ENCODE results near the gene DTX1.
"Not testable (repeated sequence)": the region's sequence is repeated elsewhere in the genome, so short reads cannot be mapped to it uniquely, and the experiment has no call there.

The DTX1 gene

GRCh38 chr12:113137861-113138783 lies 81.6 kb downstream of the DTX1 start:
- DNase-seq = no peak

GRCh38 chr12:113138826-113139225 lies 82.3 kb downstream of the DTX1 start:
- no peak for DNase-seq

GRCh38 chr12:113140706-113141105 lies 84.2 kb downstream of the DTX1 start:
- DNase-seq = no peak

GRCh38 chr12:113141716-113142115 lies 85.2 kb downstream of the DTX1 start:
- not testable (repeated sequence) for DNase-seq

GRCh38 chr12:113142173-113142885 lies 85.8 kb downstream of the DTX1 start:
- DNase-seq = no peak

- DNase-seq = no peak
Measured at GRCh38 chr12:113142886-113143332, 86.4 kb downstream of the DTX1 start.

- DNase-seq = no peak
Measured at GRCh38 chr12:113143959-113144358, 87.4 kb downstream of the DTX1 start.

- no peak for DNase-seq
Measured at GRCh38 chr12:113144806-113145205, 88.3 kb downstream of the DTX1 start.

GRCh38 chr12:113145720-113146551 lies 89.4 kb downstream of the DTX1 start:
- no peak for DNase-seq

- DNase-seq = no peak
Measured at GRCh38 chr12:113146999-113147398, 90.5 kb downstream of the DTX1 start.
